Dermis microvascular lymphatic vessel endothelial cell (primary cell): ENCODE data around the gene CACNA1G. TPM values are rescaled to one million over a fixed set of nuclear protein-coding genes. Genes with fewer than 3 reads are reported as not detected.

ENCODE experiments used
- DNase-seq, 2 donors: peaks; one replicate each; pipeline versions ENCODE4 v3.0.0 to v3.0.0-alpha.2; 2010; ENCODE audit warnings: low read depth in 2 of 2
- total RNA-seq: library from RNA; depleted of rRNA; stranded (reverse); fragments of >200 nt; gene quantifications from 2 replicates; pipeline ENCODE4 v1.2.1, GENCODE V29; 2014

Gene CACNA1G
- total RNA-seq, 1 donor from 2014 or later: not detected

DNA sequence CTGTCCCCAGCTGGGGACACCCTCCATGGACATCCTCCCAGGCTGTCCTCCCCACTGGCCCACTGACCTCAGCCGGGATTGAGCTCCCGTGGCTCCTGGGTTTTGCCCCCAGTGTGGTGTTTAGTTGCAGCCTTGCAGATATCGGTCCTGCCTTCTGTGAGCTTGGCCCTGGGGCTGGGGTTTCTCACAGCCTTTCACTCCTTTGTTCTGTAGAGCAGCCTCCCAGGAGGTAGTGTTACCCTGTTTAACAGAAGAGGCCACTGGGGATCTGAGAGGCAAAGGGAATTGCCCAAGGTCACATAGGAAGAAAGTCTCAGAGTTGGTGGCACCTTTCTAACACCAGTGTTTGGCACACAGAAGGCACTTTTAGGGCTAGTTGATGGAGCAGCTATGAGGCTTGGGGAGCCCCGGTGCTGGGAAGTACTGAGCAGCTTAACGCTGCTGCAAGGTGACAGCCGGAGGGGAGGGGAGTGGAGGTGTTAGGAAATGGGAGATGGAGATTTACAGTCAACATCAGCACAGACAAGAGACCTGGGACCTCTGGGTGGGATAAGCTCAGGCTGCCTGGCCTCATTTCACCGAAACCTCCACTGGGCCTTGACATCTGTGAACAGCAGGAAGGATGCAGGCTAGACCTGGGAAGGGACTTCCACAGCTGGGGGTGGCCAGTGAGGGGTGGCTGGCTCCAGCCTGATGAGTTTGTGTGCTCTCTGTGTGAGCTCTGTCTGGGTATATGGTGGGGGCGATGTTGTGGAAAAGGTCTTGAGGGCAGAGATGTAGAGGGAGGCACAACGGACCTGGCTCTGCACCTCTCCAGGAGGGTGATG lies 26.1 kb downstream of the CACNA1G start:
- no peak for DNase-seq

GRCh38 chr17:50587571-50587970 lies 27.1 kb downstream of the CACNA1G start:
- DNase-seq: no peak

- no peak for DNase-seq
Measured at GRCh38 chr17:50588391-50589049, 28.0 kb downstream of the CACNA1G start.

DNA sequence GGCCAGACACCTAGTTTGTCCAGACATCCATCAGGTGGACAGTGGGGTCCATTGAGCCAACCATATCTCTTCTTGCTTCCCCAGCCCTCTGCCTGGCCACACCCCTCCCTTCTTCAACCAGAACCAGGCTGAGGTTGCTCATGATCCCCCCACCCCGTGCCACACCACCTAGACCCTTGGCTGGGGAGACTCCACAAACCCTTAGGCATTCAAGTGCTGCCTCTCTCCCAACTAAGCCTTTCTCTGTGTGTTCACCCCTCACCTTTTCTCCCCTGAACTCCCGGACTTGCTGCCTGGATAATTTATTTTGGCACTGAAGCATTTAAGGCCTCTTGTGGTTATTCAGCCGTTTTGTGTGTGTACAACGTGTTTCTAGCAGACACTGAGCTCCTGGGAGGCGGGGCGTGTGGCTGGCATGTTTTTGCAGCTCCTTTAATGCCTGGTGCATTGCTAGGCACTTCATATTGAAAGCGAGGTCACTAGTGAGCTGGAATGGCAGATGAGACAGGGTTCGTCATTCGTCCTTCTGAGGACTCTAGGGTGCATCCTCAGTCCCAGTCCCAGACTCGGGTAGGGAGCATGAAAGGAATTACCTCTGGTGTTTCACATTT lies 28.7 kb downstream of the CACNA1G start:
- DNase-seq: no peak

GRCh38 chr17:50590946-50591737 lies 30.6 kb downstream of the CACNA1G start:
- no peak for DNase-seq

- no peak for DNase-seq
Measured at GRCh38 chr17:50593321-50593720, 32.8 kb downstream of the CACNA1G start.

- DNase-seq: no peak
Measured at GRCh38 chr17:50594128-50594823, 33.8 kb downstream of the CACNA1G start.

GRCh38 chr17:50594892-50595291 lies 34.4 kb downstream of the CACNA1G start:
- DNase-seq: no peak

GRCh38 chr17:50596191-50597037 lies 35.9 kb downstream of the CACNA1G start:
- peak in 1 of 2 donors; percentile 24 for DNase-seq

DNA sequence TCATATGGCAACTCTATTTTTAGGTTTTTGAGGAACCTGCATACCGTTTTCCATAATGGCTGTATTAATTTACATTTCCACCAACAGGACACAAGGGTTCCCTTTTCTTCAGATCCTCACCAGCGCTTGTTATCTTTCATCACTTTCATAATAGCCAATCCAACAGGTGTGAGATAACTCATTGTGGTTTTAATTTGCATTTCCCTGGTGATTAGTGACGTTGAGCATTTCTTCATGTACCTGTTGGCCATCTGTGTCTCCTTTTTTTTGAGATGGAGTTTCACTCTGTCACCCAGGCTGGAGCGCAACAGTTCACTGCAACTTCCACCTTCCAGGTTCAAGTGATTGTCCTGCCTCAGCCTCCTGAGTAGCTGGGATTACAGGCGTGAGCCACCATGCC lies 38.0 kb downstream of the CACNA1G start:
- no peak for DNase-seq

DNA sequence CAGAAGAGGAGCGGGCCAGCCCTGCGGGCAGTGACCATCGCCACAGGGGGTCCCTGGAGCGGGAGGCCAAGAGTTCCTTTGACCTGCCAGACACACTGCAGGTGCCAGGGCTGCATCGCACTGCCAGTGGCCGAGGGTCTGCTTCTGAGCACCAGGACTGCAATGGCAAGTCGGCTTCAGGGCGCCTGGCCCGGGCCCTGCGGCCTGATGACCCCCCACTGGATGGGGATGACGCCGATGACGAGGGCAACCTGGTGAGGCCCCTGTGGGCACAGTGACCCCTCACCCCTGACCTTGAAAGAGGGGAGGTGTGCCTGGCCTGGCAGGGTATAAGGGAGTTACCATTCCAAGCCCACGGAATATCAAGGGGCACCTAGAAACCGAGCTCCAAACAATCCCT lies 39.1 kb downstream of the CACNA1G start:
- DNase-seq: no peak

DNA sequence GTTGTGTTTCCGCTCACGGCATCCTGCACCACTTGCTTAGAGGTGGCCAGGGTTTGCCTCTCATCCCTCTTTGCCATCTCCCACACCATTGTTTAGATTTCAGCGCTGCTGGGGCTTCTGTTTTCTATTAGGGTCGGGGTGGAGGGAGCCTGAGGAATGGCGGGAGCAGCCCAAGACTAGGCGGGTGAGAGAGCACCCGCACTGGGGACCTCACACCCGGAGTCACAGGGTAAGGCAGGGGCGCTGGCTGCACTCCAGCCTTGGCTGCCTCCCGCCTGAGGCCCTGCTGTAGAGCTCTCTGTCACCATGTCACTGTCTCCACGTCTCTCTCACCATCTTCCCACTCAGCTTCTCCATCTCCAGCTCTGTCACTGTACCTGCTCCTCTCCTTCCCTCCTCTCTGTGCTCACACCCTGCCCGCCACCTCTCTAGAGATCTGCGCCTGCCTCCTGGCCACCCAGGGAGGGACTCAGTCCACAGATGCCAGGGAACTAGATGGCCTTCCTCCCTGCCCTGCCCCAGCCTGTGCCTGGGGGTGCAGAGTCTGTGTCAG lies 41.4 kb downstream of the CACNA1G start:
- DNase-seq: no peak

DNA sequence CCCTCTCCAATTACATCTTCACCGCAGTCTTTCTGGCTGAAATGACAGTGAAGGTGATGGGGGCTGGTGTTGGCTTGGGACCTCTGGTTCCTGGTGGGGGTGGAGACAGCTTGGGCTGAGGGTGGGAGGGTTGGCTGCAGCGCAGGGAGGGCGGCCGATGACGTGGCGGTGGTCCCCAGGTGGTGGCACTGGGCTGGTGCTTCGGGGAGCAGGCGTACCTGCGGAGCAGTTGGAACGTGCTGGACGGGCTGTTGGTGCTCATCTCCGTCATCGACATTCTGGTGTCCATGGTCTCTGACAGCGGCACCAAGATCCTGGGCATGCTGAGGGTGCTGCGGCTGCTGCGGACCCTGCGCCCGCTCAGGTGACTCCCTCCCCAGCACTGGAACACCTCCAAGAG lies 42.3 kb downstream of the CACNA1G start:
- no peak for DNase-seq

DNA sequence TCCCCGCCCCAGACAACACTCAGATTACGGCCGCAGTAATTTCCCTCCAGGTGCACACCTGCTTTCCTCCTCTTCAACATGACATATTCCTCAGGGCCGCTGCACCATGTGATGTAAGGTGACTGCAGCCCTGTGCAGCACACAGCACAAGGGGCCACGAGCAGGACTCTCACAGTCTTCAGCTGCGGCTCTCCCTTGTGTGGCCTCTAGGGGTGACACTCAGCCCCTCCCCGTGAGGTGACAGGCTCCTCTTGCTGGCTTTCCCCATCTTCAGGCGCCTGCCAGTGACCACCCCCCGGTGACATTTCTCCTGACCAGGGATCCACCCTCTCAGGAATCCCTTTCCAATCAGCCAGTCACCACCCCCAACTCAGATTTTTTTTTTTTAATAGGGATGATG lies 42.8 kb downstream of the CACNA1G start:
- DNase-seq: no peak

DNA sequence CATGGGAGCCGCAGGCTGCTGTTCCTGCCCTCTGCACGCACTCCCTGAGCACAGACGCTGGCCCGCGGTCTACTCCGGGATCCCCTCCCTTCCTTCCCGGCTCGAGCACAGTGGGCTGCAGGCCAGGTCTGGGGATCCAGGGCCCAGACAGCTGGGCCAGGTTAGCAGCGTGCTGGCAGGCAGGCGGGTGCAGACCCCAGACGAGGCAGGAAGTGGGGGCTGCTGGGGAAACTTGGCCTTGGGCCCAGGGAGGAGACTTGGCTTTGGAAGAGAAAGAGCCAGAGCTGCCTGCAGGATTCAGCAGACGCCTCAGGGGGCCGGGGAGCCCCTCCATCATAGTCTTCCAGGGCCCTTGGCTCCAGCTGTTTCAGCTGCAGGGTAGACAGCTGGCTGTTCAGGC lies 44.0 kb downstream of the CACNA1G start:
- DNase-seq: peak; percentile 22 to 82

- DNase-seq: no peak
Measured at GRCh38 chr17:50605429-50605828, 44.9 kb downstream of the CACNA1G start.

DNA sequence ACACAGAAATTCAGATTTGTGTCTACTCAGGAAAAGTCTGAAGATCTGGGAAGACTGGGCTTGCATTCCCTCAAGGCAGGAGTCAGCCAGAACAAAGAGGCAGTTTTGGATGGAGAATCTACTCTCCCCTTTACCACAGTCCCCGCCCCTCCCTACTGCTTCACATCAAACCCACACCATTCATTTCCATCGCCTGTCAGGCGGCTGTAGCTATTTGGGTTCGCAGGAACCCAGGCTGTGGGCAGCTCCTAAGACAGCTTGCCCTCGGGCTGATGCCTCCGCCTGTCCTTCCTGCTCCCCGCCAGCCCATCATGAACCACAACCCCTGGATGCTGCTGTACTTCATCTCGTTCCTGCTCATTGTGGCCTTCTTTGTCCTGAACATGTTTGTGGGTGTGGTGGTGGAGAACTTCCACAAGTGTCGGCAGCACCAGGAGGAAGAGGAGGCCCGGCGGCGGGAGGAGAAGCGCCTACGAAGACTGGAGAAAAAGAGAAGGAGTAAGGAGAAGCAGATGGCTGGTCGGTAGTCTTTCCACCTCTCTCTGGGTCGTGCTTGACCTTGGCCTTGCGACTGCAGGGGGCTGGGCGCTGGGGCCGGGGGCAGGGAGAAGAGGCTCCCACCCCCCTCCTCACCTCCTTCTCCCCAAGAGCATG lies 47.1 kb downstream of the CACNA1G start:
- DNase-seq: no peak

- no peak for DNase-seq
Measured at GRCh38 chr17:50608700-50609379, 48.3 kb downstream of the CACNA1G start.
